GM12878 (cell line): ENCODE results near the gene RARRES1. TPM values are rescaled to one million over a fixed set of nuclear protein-coding genes. Genes with fewer than 3 reads are reported as not detected.

Source experiments
- ATAC-seq: fragments of 200-7000 bp; cut with Tn5 transposase; 3 replicates; pipeline ENCODE4 v1.9.1; 2020; ENCODE audit warnings: mild to moderate bottlenecking, moderate library complexity
- BruUV-seq: library from RNA; stranded (reverse); fragments of 400-500 nt; replicated peaks from 2 replicates; lab custom pipeline; 2021; lab: Mats Ljungman, UMichigan
- CTCF ChIA-PET: fragments of 300-600 bp; sonication (Branson Sonifier 250); formaldehyde crosslinking; extraction: SDS; loops from one replicate; lab custom pipeline; 2021; ENCODE audit warnings: inconsistent platforms; lab: Yijun Ruan, JAX
- POLR2A ChIA-PET: fragments of 350-600 bp; formaldehyde crosslinking; extraction: SDS; loops from one replicate; lab custom pipeline; 2021; ENCODE audit warnings: inconsistent platforms; lab: Charles Lee
- RAD21 ChIA-PET: fragments of 300-600 bp; sonication (Branson Sonifier 250); formaldehyde crosslinking; loops from one replicate; lab custom pipeline; 2023; ENCODE audit warnings: antibody characterized with exemption; ENCODE audit not compliant: unreplicated experiment; lab: Charles Lee
- SMC1A ChIA-PET: fragments of 300-600 bp; sonication (Branson Sonifier 250); formaldehyde crosslinking; loops from one replicate; lab custom pipeline; 2023; ENCODE audit not compliant: unreplicated experiment, uncharacterized antibody; lab: Charles Lee
- DNase-seq: peaks from one replicate; pipeline ENCODE4 v3.0.0-alpha.2; 2011; ENCODE audit warnings: low read depth, low spot score
- FAIRE-seq: peaks from 3 replicates; lab custom pipeline; 2011; peaks lifted over from hg19 to GRCh38; lab: Jason Lieb, UNC
- H2AFZ ChIP-seq: 2 replicates; pipeline ENCODE4 v1.6.0; 2011; ENCODE audit warnings: low read depth, low read length, control low read depth; ENCODE audit not compliant: control insufficient read depth
- H3K27ac ChIP-seq: 2 replicates; pipeline ENCODE4 v1.5.1; 2011; ENCODE audit warnings: control low read depth; ENCODE audit not compliant: control insufficient read depth, insufficient read depth
- H3K27me3 ChIP-seq, 2 experiments: replicated peaks in 1 of 2; 2 replicates each; pipeline versions ENCODE4 v1.6.0 to v1.6.1; 2011; ENCODE audit warnings: low read length in 1 of 2; ENCODE audit not compliant: control insufficient read depth in 2 of 2, insufficient read depth in 2 of 2
- H3K36me3 ChIP-seq, 2 experiments: 2 replicates each; pipeline ENCODE4 v1.5.1; 2011; ENCODE audit warnings: low read length in 1 of 2; ENCODE audit not compliant: control insufficient read depth in 2 of 2, insufficient read depth in 2 of 2
- H3K4me1 ChIP-seq: 2 replicates; pipeline ENCODE4 v1.6.1; 2011; ENCODE audit warnings: mild to moderate bottlenecking, low read length, moderate library complexity, mixed read lengths; ENCODE audit not compliant: control insufficient read depth, insufficient read depth
- H3K4me2 ChIP-seq: 2 replicates; pipeline ENCODE4 v1.6.0; 2011; ENCODE audit warnings: control low read depth; ENCODE audit not compliant: control insufficient read depth, insufficient read depth
- H3K4me3 ChIP-seq: fragments of 200-600 bp; sonication (generic); 2 replicates; pipeline ENCODE4 v1.5.1; 2016
- H3K79me2 ChIP-seq: 2 replicates; pipeline ENCODE4 v1.6.0; 2011; ENCODE audit warnings: low read length; ENCODE audit not compliant: control insufficient read depth, insufficient read depth
- H3K9ac ChIP-seq: 2 replicates; pipeline ENCODE4 v1.8.0; 2011; ENCODE audit warnings: low read length, control low read depth, mixed read lengths; ENCODE audit not compliant: control insufficient read depth, insufficient read depth
- H3K9me3 ChIP-seq: replicated peaks from 3 replicates; pipeline ENCODE4 v1.5.1; 2011; ENCODE audit warnings: mild to moderate bottlenecking, low read length; ENCODE audit not compliant: control insufficient read depth, insufficient read depth
- H4K20me1 ChIP-seq: 2 replicates; pipeline ENCODE4 v1.6.0; 2011; ENCODE audit not compliant: control insufficient read depth, insufficient read depth
- CHD1 ChIP-seq: IDR thresholded peaks from 2 replicates; pipeline ENCODE4 v1.6.1; 2012; ENCODE audit warnings: low read depth, low read length, improper control_type of control experiment
- E2F8 ChIP-seq: fragments of 450-650 bp; IDR thresholded peaks from 2 replicates; pipeline ENCODE4 v1.6.1; 2018; ENCODE audit warnings: mild to moderate bottlenecking, low read depth, moderate library complexity; ENCODE audit not compliant: partially characterized antibody
- ELK1 ChIP-seq: IDR thresholded peaks from 2 replicates; pipeline ENCODE4 v1.6.1; 2012; ENCODE audit warnings: low read depth, low read length, improper control_type of control experiment
- IKZF2 ChIP-seq, 2 experiments: fragments of 450-650 bp; IDR thresholded peaks; 2 replicates each; pipeline ENCODE4 v1.6.1; 2017; ENCODE audit warnings: mild to moderate bottlenecking in 2 of 2, moderate library complexity in 2 of 2
- NR2F1 ChIP-seq: fragments of 450-650 bp; conservative IDR thresholded peaks from 2 replicates; pipeline ENCODE4 v1.6.1; 2017; ENCODE audit warnings: mild to moderate bottlenecking
- PAX8 ChIP-seq: fragments of 450-650 bp; IDR thresholded peaks from 2 replicates; pipeline ENCODE4 v1.6.1; 2017; ENCODE audit warnings: mild to moderate bottlenecking, moderate library complexity
- POLR2A ChIP-seq: IDR thresholded peaks from 2 replicates; pipeline ENCODE4 v1.6.1; 2011; ENCODE audit warnings: low read depth, mild to moderate bottlenecking, low read length
- POLR2AphosphoS5 ChIP-seq: IDR thresholded peaks from 2 replicates; pipeline ENCODE4 v1.6.1; 2011; ENCODE audit warnings: mild to moderate bottlenecking, low read length, inconsistent platforms
- SP1 ChIP-seq: IDR thresholded peaks from one replicate; pipeline ENCODE4 v1.6.1; 2011; ENCODE audit warnings: low read depth, low read length
- ZSCAN29 ChIP-seq: fragments of 450-650 bp; IDR thresholded peaks from 2 replicates; pipeline ENCODE4 v1.6.1; 2017; ENCODE audit warnings: mild to moderate bottlenecking, moderate library complexity
- WGBS: methylation state at CpG from one replicate; pipeline ENCODE4 v1.1.6; 2016; ENCODE audit warnings: low lambda C conversion rate; ENCODE audit not compliant: insufficient replicate concordance, insufficient coverage; ENCODE audit errors: missing lambda C conversion rate; 5-methylcytosine and 5-hydroxymethylcytosine counted together
- in situ Hi-C: fragments of 300-500 bp; cut with MboI; formaldehyde crosslinking; loops from 9 replicates; pipeline ENCODE4 v1.14.3; 2018; ENCODE audit warnings: mixed read lengths
- intact Hi-C: fragments of 100-400 bp; cut with micrococcal nuclease; formaldehyde crosslinking; loops from one replicate; pipeline ENCODE4 v1.14.2; 2022; ENCODE audit not compliant: unreplicated experiment
- polyA plus RNA-seq, 11 experiments: library from polyadenylated mRNA; depleted of rRNA in 4 of 11; unstranded in 6 of 11; stranded (reverse) in 5 of 11; fragments of >200 nt; fragmentation: Nextera tagmentation in 4 of 11; fragmentation: Illumina TruSeq in 1 of 11; extraction: Ambion mirVana in 4 of 11; extraction: Trizol in 1 of 11; gene quantifications; 1 replicate in 1 of 11; 2 replicates in 10 of 11; pipeline versions ENCODE4 v1.2.1 to v1.2.3, GENCODE V29; 2011 to 2016; ENCODE audit warnings: inconsistent platforms in 2 of 11, missing spikeins in 2 of 11, low read depth in 1 of 11
- total RNA-seq, 4 experiments: library from RNA; depleted of rRNA in 3 of 4; stranded (reverse); fragments of >200 nt in 3 of 4; fragmentation: Illumina TruSeq in 1 of 4; extraction: Trizol in 1 of 4; gene quantifications; 2 replicates each; pipeline versions ENCODE4 v1.2.1 to v1.2.3, GENCODE V29; 2013 to 2021

The RARRES1 gene
- total and polyA plus RNA-seq, 10 of the 15 experiments (the other 5 are each of a cell fraction or from before 2014, with no cell fraction given), result 0.02 to 0.83 (median 0.63) TPM; not detected in 7

- Histone ChIP-seq H3K4me3 (no peak overlapping the region), H2AFZ (no peak overlapping the region), H3K9ac (no peak overlapping the region), H3K4me1 (no peaks in the 10 kb centered on the region), H3K27ac (no peak overlapping the region), H3K79me2 (no peaks in the 10 kb centered on the region), H3K36me3 (no peaks in the 10 kb centered on the region), H4K20me1 (no peaks in the 10 kb centered on the region), H3K27me3 (no peaks in the 10 kb centered on the region), H3K9me3 (no peaks in the 10 kb centered on the region), H3K4me2 (no peak overlapping the region)
- DNase-seq (no peak), FAIRE-seq (no peak), ATAC-seq (no peak)
- intact Hi-C loops (no loop called here), in situ Hi-C loops (no loop called here)
- RAD21 ChIA-PET, result no interaction called here
- CTCF ChIA-PET, result interaction anchor here (2.2 kb wide), 1 partner anchor 24 kb away, joined by 8 read pairs; no protein-coding TSS in a partner anchor
- 58% methylated on average over 4 of the region's 4 CpGs for WGBS
- SMC1A ChIA-PET, result no interaction called here
- POLR2A ChIA-PET, result no interaction called here
- BruUV-seq, result no TSS peak
- TF ChIP-seq POLR2A, result no peak
Measured at GRCh38 chr3:158702815-158703481, 29.3 kb downstream of the RARRES1 start.

GRCh38 chr3:158701420-158702065, 30.7 kb downstream of the RARRES1 start:
- POLR2A ChIA-PET, result no interaction called here
- FAIRE-seq, result no peak
- no peak overlapping the region for H3K27ac ChIP-seq
- intact Hi-C loops, result no loop called here
- no peaks in the 10 kb centered on the region for H3K4me1 ChIP-seq
- 98% methylated on average over 4 of the region's 4 CpGs for WGBS
- H4K20me1 ChIP-seq, result no peaks in the 10 kb centered on the region
- no peaks in the 10 kb centered on the region for H3K36me3 ChIP-seq
- TF ChIP-seq E2F8 (no peak), POLR2AphosphoS5 (no peak), ZSCAN29 (no peak), NR2F1 (no peak), CHD1 (no peak), IKZF2 (IDR thresholded peaks at IDR 0.05) (no peak), SP1 (no peak), PAX8 (no peak), ELK1 (no peak)
- TF ChIP-seq, all 136 proteins: peak for 0
- in situ Hi-C loops, result no loop called here
- ATAC-seq (no peak), DNase-seq (no peak)
- SMC1A ChIA-PET, result interaction anchor here (1.1 kb wide), 1 partner anchor 15 kb away, joined by 3 read pairs; no protein-coding TSS in a partner anchor
- H3K4me2 ChIP-seq, result no peak overlapping the region
- no peak overlapping the region for H3K9ac ChIP-seq
- H3K27me3 ChIP-seq, result no peaks in the 10 kb centered on the region
- H3K9me3 ChIP-seq, result no peaks in the 10 kb centered on the region
- H3K4me3 ChIP-seq, result no peak overlapping the region
- BruUV-seq, result no TSS peak
- RAD21 ChIA-PET, result no interaction called here
- no peaks in the 10 kb centered on the region for H3K79me2 ChIP-seq
- no peak overlapping the region for H2AFZ ChIP-seq
- CTCF ChIA-PET, result interaction anchor here (0.9 to 1.8 kb wide), 2 partner anchors 26 to 41 kb away, joined by 3 to 9 read pairs; no protein-coding TSS in a partner anchor
